Hepatocyte (in vitro differentiated cells): ENCODE data around the gene LITAFD. TPM values are rescaled to one million over a fixed set of nuclear protein-coding genes. Genes with fewer than 3 reads are reported as not detected.

Experiments
- DNase-seq: peaks from one replicate; pipeline ENCODE4 v3.0.0-alpha.2; 2016; ENCODE audit warnings: low spot score
- H2AFZ ChIP-seq: fragments of 200-600 bp; sonication (generic); 2 replicates; pipeline ENCODE4 v1.6.0; 2016; ENCODE audit warnings: antibody characterized with exemption, mild to moderate bottlenecking
- H3K27ac ChIP-seq: fragments of 200-600 bp; sonication (generic); 2 replicates; pipeline ENCODE4 v1.5.1; 2016; ENCODE audit warnings: mild to moderate bottlenecking
- H3K27me3 ChIP-seq: fragments of 200-600 bp; sonication (generic); 2 replicates; pipeline ENCODE4 v1.6.1; 2016
- H3K36me3 ChIP-seq: fragments of 200-600 bp; sonication (generic); replicated peaks from 2 replicates; pipeline ENCODE4 v1.5.1; 2016; ENCODE audit warnings: low read depth; ENCODE audit not compliant: insufficient read depth
- H3K4me1 ChIP-seq: fragments of 200-600 bp; sonication (generic); 2 replicates; pipeline ENCODE4 v1.5.1; 2016; ENCODE audit warnings: mild to moderate bottlenecking, moderate library complexity; ENCODE audit not compliant: insufficient read depth
- H3K4me2 ChIP-seq: fragments of 200-600 bp; sonication (generic); 2 replicates; pipeline ENCODE4 v1.6.0; 2016
- H3K4me3 ChIP-seq: fragments of 200-600 bp; sonication (generic); 2 replicates; pipeline ENCODE4 v1.5.1; 2016; ENCODE audit warnings: mild to moderate bottlenecking
- H3K79me2 ChIP-seq: fragments of 200-600 bp; sonication (generic); 2 replicates; pipeline ENCODE4 v1.6.0; 2017; ENCODE audit warnings: mild to moderate bottlenecking
- H3K9me2 ChIP-seq: fragments of 200-600 bp; sonication (generic); replicated peaks from 2 replicates; pipeline ENCODE4 v1.6.0; 2017; ENCODE audit warnings: mild to moderate bottlenecking; ENCODE audit not compliant: insufficient read depth
- H3K9me3 ChIP-seq: fragments of 200-600 bp; sonication (generic); 2 replicates; pipeline ENCODE4 v1.5.1; 2016; ENCODE audit warnings: low read depth, mild to moderate bottlenecking
- H4K20me1 ChIP-seq: fragments of 200-600 bp; sonication (generic); 2 replicates; pipeline ENCODE4 v1.6.0; 2016; ENCODE audit warnings: mild to moderate bottlenecking; ENCODE audit not compliant: insufficient read depth, poor library complexity, severe bottlenecking
- EZH2 ChIP-seq: fragments of 200-600 bp; sonication (generic); IDR thresholded peaks from 2 replicates; pipeline ENCODE4 v1.6.1; 2016; ENCODE audit warnings: antibody characterized with exemption, mild to moderate bottlenecking, borderline replicate concordance
- EZH2phosphoT487 ChIP-seq: fragments of 200-600 bp; sonication (generic); IDR thresholded peaks from one replicate; pipeline ENCODE4 v1.6.1; 2018; ENCODE audit warnings: antibody characterized with exemption, mild to moderate bottlenecking, low read depth, moderate library complexity; ENCODE audit not compliant: unreplicated experiment, severe bottlenecking
- WGBS: methylation state at CpG from one replicate; pipeline ENCODE4 v1.1.6; 2016; ENCODE audit warnings: low lambda C conversion rate; ENCODE audit errors: missing lambda C conversion rate; 5-methylcytosine and 5-hydroxymethylcytosine counted together
- polyA plus RNA-seq: library from polyadenylated mRNA; unstranded; fragments of >200 nt; fragmentation: Nextera tagmentation; extraction: Ambion mirVana; gene quantifications from 2 replicates; pipeline ENCODE4 v1.2.1, GENCODE V29; 2016
- total RNA-seq: library from RNA; depleted of rRNA; stranded (reverse); fragments of >200 nt; gene quantifications from 2 replicates; pipeline ENCODE4 v1.2.3, GENCODE V29; 2014
- TF ChIP-seq, protein P1 (sequence below): fragments of 200-600 bp; sonication (generic); IDR thresholded peaks from 2 replicates; pipeline ENCODE4 v1.5.1; 2016; ENCODE audit warnings: antibody characterized with exemption, mild to moderate bottlenecking; ENCODE audit not compliant: poor library complexity

Gene LITAFD
- total and polyA plus RNA-seq, 2 experiments from 2014 or later, result not detected

DNA sequence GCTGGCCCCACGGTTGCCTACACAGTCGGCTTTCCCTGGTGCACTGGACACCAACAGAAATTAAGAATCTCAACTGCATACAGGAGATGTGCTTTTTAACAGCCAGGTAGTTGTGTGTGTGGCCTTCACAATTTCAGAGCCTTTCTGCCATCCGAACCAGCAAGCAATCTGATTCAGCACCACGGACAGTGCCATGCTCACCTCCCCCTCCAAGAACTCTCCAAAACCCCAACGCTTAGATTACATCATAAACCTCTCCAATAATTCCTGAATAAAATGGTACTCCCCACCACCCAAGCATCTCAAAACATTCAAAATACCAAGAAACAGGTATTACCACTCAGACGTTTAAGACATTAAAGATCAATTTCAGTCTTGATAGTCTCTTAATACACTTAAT lies 49.7 kb downstream of the LITAFD start:
- Histone ChIP-seq H3K27me3 (no peaks in the 10 kb centered on the region), H3K4me3 (no peak overlapping the region), H3K27ac (no peak overlapping the region), H3K9me3 (no peaks in the 10 kb centered on the region), H3K4me2 (no peak overlapping the region), H3K79me2 (peaks cover 99% of the 10 kb centered on the region), H4K20me1 (peaks cover 98% of the 10 kb centered on the region), H3K4me1 (no peaks in the 10 kb centered on the region), H2AFZ (no peak overlapping the region), H3K36me3 (no peaks in the 10 kb centered on the region), H3K9me2 (no peaks in the 10 kb centered on the region)
- DNase-seq, result peak; percentile 72
- WGBS, result 38% methylated on average over 6 of the region's 6 CpGs
- TF ChIP-seq, protein P1, sequence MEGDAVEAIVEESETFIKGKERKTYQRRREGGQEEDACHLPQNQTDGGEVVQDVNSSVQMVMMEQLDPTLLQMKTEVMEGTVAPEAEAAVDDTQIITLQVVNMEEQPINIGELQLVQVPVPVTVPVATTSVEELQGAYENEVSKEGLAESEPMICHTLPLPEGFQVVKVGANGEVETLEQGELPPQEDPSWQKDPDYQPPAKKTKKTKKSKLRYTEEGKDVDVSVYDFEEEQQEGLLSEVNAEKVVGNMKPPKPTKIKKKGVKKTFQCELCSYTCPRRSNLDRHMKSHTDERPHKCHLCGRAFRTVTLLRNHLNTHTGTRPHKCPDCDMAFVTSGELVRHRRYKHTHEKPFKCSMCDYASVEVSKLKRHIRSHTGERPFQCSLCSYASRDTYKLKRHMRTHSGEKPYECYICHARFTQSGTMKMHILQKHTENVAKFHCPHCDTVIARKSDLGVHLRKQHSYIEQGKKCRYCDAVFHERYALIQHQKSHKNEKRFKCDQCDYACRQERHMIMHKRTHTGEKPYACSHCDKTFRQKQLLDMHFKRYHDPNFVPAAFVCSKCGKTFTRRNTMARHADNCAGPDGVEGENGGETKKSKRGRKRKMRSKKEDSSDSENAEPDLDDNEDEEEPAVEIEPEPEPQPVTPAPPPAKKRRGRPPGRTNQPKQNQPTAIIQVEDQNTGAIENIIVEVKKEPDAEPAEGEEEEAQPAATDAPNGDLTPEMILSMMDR, result no peak
- no peak for TF ChIP-seq EZH2phosphoT487
- no peak for TF ChIP-seq EZH2

DNA sequence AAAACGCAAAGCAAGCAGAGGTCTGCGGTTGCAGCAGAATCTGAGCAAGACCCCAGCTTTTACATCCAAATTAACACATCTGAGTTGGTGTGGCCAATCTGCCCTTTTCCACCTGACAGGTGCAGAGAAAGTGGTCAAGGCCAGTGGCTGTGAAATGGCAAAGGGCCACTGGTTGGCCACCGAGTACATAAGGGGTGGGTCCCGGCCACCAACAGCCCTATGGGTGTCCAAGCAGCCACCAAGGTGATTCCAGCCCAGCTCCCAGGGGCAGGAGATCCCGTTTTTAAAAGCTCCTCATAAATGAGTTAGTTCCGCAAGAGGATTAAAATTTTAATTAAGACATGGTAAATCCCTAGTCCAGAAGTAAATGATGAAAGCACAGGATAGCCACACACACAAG lies 52.5 kb downstream of the LITAFD start:
- Histone ChIP-seq H3K9me3 (no peaks in the 10 kb centered on the region), H3K9me2 (no peaks in the 10 kb centered on the region), H2AFZ (no peak overlapping the region), H3K27me3 (no peaks in the 10 kb centered on the region), H3K4me3 (no peak overlapping the region), H4K20me1 (peaks cover 100% of the 10 kb centered on the region), H3K4me2 (no peak overlapping the region), H3K27ac (no peak overlapping the region), H3K4me1 (no peaks in the 10 kb centered on the region), H3K79me2 (peaks cover 100% of the 10 kb centered on the region), H3K36me3 (no peaks in the 10 kb centered on the region)
- WGBS, result 83% methylated on average over 6 of the region's 6 CpGs
- DNase-seq, result no peak
- TF ChIP-seq EZH2phosphoT487, result no peak
- TF ChIP-seq, protein P1, result no peak
- TF ChIP-seq EZH2, result no peak

Other genes with a start within 250 kb of the LITAFD start
- gene ABAT, start 207.7 kb upstream of the LITAFD start, total RNA-seq, result 50.1 and 59.1 TPM in 2 replicates
- gene ABAT, start 207.7 kb upstream of the LITAFD start, polyA plus RNA-seq, result 18.8 and 31.2 TPM in 2 replicates
- gene TMEM186, start 84.7 kb upstream of the LITAFD start, total RNA-seq, result 8.4 and 10.9 TPM in 2 replicates
- 18.7 and 20.4 TPM in 2 replicates for gene TMEM186, start 84.7 kb upstream of the LITAFD start, polyA plus RNA-seq
- 28.9 and 31.3 TPM in 2 replicates for gene PMM2, start 84.5 kb upstream of the LITAFD start, total RNA-seq
- 28.4 and 34.1 TPM in 2 replicates for gene PMM2, start 84.5 kb upstream of the LITAFD start, polyA plus RNA-seq
- 113 and 140 TPM in 2 replicates for gene CARHSP1, start 13.3 kb upstream of the LITAFD start, total RNA-seq
- gene CARHSP1, start 13.3 kb upstream of the LITAFD start, polyA plus RNA-seq, result 164 and 167 TPM in 2 replicates
- 40.8 and 44.2 TPM in 2 replicates for gene USP7, start 81.6 kb downstream of the LITAFD start, total RNA-seq
- gene USP7, start 81.6 kb downstream of the LITAFD start, polyA plus RNA-seq, result 38.0 and 46.7 TPM in 2 replicates
- 58.4 and 69.0 TPM in 2 replicates for gene HAPSTR1, start 209.3 kb downstream of the LITAFD start, total RNA-seq
- 20.2 and 21.4 TPM in 2 replicates for gene HAPSTR1, start 209.3 kb downstream of the LITAFD start, polyA plus RNA-seq